GM18517 (cell line): Measurements from ENCODE around the gene ARHGAP4.

ENCODE experiments used
- ATAC-seq: cut with Tn5 transposase; IDR thresholded peaks from one replicate; pipeline ENCODE4 v1.9.1; 2021; ENCODE audit warnings: mild to moderate bottlenecking, moderate library complexity; ENCODE audit not compliant: unreplicated experiment

ARHGAP4 gene

DNA sequence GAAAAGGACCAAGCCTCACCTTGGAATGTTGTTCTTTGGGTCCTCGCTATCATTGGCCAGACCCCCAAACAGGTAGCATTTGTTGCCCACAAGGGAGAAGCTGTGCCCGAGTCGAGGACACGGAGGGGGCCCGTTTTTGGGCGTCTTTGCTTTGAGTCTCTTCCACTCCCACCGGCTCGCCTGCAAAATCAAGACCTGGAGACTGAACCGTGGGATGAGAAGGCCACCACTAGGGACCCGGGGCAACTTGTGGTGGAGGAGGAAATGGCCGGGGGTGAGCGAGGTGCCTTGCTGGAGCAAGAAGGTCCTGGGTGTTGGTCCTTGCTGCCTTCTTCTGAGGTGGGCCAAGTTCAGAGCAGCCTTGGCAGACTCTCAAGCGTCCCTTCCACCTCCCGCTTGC, 38.0 kb upstream of the ARHGAP4 start:
- ATAC-seq: no peak

DNA sequence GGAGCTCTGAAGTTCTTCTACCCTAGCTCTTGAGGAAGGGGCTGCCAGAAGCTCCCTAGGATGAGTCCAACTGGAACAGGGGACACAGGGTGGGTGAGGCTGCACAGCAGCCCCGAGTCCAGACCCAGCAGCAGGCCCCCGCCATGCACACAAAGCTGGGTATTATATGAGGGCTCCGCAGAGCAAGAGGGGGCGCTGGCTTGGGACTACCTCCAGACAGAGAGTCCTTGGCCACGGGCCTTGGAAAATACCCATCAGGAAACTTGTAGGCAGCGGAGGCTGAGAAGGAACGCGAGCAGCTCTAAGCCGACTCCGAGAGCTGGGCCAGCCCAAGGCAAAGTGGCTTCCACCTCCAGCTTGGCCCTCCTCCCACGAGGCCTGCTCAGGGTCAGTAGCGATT, 37.5 kb upstream of the ARHGAP4 start:
- no peak for ATAC-seq

DNA sequence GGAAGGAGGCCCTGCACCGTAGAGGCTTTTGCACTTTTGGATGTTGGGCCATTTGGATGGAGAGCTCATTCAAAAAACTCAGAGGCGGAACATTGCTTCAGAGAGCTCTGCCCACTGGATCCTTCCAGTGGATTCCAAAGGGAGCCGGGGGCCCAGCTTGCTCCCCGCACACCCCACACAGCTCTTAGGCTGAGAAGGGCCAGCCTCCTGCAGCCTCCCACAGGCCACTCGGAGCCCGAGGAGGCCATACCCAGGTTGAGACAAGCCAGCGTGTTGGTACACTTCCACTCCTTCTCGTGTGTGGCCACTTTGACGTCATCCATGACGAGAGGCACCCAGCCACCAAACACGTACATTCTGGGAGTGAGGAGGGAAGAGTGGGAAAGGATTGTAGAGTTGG, 35.2 kb upstream of the ARHGAP4 start:
- no peak for ATAC-seq

DNA sequence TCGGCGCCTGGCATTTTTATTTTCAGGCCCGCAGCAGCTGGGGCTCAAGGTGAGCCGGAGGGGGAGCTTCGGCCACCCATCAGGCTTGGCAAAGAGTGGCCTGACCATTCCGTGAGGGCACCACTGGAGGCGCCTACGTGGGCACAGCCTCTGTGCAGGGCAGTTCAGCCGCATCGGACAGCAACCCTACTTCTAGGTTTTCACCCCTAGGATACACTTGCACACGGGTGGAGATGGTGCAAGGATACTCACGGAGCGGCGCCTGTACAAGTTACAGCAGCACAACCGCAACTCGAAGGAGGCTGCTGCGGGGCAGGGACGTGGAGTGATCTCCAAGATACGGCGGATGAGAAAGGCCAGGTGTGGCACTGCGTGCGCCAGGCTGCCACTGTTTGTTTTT, 34.7 kb upstream of the ARHGAP4 start:
- no peak for ATAC-seq

DNA sequence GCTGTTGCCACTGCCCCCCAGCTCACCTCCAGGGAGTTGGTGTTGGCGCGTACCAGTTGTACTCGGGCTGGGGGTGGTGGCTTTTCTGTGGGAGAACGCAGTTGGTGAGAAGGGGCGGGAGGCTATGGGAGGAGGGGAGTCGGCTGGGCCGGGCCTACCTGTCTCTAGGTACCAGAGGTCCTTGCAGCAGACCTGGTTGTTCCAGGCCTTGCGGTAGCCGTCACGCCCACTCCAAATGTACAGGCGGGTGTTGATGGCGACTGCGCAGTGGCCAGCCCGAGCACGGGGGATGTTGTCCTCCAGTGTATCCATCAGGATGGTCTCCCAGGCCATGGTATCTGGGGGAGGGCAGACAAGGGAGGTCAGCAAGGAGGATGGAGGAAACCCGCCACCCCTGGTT, 34.0 kb upstream of the ARHGAP4 start:
- ATAC-seq: no peak

DNA sequence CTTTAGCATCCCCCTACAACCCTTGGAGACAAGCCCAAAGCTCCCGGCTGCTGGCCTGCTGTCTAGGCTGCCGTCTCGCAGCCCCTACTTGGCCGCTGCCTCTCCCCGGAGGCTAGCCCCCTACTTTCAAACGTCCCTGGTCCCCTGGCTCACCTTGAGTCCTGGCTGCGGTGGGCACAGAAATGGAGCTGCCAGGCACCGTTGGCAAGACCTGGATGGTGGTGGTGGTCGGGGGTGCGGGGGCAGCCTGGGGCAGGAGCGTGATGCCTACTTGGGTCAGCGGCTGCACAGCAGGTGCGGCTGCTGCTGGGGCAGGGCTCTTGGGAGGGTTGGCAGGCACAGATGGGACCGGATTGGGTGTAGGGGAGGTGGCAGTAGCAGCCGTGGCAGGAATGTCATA, 33.6 kb upstream of the ARHGAP4 start:
- no peak for ATAC-seq

DNA sequence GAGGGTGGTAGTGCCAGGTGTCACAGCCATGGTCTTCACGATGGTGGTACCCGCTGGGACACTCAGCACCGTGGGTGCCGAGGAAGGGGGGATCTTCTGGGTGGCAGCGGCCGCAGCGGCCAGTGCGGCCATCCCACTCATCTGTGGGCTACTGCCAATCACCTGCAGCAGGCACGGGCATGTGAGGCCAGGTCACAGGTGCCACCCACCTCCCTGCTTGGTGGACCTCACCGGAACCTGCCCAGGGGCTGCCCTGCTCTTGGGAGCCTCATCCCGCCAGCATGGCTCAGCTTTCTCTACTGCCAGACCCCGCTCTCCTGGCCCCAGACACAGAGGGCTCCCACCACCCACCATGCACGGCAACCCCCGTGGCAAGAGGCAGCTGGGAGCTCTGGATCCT, 32.5 kb upstream of the ARHGAP4 start:
- ATAC-seq: no peak

DNA sequence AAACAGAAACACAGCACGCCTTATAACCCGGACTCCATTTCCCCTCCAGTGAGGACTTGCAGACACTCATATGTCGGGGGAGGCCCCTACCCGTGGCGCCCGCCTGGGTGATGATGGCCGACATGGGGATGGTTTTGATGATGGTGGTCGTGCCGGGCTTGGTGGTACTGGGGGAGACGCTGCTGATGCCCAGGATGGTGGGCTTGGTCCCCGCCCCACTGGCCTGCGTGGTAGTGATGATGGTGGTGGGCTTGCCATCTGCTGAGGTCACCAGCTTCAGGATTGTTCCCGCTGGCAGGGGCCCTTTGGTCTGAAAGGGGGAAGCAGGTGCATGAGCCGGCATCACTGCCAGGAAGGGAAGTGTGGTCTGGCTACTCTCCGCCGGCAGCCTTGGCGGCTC, 31.2 kb upstream of the ARHGAP4 start:
- no peak for ATAC-seq

DNA sequence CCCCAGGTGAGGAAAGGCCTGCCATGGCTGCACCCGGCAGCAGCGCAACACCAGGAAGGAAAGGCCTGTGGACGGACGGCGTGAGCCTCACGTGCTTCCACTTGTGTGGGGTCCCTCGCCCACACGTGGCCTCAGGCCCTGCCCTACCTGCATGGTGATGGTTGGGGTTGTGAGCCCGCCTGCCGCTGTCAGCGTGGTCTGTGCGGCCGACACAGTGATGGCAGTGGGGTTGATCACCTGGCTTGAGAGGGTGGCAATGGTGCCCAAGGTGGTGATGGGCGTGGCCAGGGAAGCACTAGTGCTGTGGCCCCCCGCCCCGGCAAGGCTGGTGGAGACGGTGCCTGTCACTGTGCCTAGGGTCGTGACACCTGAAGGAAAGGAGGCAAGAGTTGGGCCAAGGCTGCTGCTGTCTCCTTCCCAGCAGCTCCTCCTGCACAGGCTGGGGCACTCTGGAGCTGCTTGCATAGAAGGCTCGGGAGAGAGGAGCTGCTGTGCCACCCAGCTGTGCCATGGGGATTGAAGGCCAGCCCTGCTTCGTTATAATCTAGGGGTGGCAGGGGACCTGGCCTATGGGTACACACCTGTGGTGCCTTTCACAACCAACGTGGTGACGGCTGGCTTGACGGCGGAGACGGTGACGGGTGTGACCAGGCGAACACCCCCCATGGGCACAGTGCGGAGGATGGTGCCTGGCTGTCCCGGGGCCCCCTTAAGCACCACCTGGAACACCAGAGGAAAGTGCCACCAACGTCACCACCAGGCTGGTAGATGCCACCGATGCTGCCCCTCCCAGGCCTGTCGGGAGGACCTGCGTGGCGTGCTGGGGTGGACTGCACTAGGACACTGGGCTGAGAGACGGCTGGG, 30.2 kb upstream of the ARHGAP4 start:
- ATAC-seq: no peak

DNA sequence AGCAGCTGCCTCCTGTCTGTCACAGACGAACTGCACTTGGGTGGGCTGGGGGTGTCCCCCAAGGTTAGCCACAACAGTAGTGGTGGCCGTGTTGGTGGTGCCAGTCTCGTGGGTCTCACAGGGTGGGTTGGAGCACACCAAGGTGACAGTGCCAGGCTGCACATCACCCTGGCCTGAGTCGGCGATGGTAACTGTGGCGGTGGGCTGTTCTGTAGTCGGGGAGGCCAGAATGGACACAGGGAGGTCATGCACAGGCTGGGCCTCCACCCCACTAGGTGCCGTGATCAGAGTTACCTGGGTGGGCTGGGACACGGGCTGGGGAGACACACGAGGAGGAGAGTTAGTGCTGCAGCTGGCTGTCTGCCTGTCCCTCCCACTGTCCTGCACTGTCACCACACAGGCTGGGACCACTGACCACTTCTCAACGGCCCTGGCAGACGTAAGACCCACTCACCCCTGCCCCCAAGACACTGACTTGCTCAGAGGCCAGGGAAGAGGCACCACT, 29.2 kb upstream of the ARHGAP4 start:
- ATAC-seq: no peak

DNA sequence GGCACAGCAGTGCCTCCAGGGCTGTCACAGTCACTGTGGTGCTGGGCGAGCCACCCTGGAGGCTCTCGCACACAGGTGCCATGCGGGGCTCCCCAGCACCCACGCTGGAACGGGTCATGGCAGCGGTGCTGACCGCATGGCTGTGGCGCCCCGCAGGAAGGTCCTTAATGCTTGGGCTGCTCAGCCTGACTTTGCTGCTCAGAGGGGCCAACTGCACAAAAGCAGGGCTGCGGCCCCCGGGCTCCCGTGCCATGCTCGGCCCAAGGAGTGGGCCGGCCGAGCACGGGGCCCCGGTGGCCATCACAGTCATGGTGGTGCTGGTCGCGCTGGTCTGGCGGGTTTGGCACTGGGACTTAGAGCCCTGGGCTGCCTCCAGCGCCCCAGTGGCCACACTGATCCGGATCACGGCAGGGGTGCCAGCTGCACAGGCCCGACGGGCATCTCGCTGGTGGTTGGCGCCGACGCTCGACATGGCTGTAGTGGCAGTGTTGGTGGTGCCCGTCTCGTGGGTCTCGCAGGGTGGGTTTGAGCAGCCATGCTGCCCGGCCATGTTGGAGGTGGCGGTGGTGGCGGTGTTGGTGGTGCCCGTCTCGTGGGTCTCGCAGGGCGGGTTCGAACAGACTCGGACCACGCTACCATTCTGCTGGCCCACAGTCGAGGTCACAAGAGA, 28.6 kb upstream of the ARHGAP4 start:
- ATAC-seq: no peak

DNA sequence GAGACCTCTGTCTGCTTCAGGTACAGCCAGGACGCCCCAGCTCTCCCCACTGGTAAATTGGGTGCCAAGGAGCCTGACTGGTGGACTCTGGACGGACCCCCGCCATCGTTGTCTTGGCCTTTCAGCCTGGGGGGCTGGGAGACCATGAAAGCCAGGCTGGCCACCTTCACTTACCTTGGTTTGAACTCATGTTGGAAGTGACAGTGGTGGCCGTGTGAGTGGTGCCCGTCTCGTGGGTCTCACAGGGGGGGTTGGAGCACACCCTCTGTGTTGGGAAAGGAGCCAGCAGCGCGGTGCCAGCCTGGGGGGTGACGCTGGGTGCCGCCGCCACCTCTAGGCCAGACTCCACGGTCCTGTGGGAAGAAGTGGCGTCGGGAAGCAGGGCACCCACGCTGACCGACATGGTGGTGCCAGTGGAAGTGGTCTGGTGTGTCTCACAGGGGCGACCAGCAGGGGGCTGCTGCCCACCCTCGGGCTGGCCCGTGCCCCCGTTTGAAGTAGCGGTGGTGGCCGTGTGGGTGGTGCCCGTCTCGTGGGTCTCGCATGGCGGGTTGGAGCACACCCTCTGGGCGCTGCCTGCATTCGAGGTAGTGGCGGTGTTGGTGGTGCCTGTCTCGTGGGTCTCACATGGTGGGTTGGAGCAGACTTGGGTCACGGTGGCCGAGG, 28.0 kb upstream of the ARHGAP4 start:
- no peak for ATAC-seq

DNA sequence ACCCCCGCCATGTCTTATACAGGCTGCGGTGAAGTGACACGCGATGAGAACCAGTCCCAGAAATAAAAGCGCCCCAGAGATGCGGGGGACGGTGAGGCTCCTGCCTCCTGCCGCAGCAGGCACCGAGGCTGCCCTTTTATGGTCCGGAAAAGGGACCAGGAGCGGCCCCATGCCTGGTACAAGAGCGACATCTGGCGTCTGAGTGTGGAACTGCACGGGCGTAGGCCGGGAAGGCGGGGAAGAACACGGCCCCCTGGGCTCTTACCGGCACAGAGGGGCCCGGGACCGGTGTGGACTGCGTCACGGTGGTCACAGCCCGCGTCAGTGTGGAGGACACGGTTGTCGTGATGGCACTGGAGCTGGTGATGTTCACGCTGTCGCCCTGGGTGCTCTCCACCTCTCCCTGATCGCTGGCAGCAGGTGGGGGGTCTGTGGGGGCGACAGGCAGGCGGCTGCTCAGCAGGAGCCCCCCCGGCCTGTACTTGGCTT, 27.3 kb upstream of the ARHGAP4 start:
- ATAC-seq: no peak

DNA sequence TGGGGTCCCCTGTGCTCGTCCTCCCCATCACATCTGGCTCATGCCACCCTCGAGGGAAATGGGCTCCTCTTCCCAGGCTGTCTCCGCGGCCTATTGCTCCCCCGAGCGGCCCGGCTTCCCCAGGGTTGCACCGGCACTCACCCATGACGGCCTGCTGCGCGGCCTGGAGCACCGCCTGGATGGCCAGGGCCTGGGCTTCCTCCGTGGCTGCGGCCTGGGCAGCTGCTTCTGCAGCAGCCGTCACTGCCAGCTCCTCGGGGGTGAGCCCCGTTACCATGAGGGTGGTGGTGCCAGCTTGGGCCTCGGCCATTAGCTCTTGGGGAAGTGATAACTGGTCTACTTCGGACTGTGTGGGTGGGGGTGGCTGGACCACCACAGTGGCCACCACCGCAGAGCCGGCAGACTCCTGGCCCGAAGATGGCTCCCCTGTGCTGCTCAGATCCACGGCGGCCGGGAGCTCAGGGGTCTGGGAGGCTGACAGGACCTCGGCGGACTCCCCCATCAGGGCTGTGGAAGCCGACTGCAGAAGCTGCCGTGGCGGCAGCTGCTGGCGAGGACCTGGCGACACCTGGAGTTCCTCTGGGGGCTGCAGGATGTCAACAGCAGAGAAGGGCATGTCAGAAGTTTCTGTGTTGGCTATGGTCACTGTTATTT, 26.4 kb upstream of the ARHGAP4 start:
- ATAC-seq: no peak

DNA sequence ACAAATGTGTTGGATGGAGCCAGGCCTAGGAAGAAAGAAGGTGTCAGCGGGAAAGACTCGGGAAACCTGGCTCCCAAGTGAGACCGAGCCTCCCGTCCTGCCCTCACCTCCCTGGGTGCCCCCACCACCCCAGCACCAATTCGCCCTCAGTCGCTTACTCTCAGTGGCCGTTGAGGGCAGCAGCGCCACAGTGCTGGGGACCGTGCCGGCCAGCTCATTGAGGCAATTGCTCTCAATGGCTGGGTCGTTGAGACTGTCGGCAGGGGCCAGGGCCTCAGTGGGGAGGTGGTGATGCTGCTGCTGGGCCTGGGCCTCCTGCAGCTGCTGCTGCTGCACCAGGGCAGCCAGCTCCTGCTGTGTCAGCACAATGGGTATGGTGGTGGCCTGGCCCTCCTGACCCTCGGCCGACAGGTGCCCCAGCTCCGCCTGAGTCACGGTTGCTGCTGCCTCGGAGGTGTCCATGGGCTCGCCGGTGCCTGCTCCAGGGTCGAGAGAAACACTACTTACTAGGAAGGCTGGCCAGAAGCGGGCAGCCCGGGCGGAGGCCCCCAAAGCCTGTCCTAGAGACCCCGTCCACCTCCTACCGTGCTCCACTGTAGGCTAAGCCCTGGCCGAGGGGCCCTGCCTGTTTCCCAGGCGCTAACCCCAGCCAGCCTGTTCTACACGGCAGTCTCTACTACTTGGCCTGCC, 25.8 kb upstream of the ARHGAP4 start:
- no peak for ATAC-seq

DNA sequence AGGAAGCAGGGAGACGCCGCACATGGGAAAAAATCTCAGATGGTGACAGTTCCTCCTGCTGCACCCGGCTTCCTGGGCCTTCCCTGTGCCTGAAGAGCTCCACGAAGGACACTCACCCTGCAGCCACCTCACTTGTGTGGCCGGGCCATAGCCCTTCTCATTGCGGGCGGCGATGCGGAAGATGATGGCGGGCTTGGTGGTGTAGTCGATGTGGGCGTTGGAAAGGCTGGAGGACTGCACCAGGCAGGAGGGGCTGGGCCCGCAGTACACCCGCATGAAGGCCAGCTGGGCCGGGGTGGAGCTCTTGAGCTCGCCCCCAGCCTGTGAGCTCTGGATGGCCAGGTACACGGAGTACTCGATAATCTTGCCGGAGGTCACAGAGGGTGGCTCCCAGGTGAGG, 24.1 kb upstream of the ARHGAP4 start:
- no peak for ATAC-seq

DNA sequence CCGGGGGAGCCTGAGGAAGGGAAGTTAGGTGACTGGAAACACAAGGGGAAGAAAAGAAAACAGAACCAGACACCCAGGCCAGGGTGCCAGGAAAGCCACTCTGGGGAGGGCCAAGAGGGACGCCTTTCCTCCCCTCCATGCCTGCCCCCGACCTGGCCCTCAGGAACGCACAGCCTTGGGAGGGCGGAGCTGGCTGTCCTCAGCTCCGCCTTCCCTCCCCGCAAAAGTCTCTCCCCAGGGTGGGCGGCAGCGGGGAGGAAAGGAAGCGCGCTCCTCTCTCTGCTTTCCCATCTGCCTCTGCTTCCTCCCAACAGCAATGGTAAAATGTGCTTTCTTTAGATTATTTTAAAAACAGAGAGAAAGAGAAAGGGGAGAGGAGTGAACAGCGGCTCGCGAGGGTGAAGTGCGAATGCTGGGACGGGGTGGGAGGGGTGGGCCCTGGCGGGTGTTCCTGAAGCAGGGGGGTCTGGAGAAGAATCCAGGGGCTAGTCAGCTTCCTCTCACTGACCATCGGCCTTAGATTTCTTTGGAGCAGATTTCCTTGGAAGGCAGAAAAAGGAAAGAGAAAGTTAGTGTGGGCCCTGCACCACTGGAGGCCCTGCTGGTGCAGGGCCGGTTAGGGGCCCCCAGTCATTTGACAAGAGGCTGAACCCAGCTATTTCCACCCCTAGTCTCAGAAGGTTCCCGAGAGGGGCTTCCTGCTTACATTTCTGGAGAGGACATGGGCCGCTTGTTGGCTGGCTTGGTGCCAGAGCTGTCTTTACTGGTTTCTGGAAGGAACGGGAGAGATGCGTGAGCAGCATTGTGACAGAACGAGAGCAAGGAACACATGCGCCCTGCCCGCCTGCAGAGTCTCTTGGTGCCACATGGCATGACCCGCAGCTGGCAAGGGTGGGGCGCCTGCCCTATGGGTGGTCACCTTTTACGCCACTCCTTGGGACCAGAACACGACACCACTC, 23.1 kb upstream of the ARHGAP4 start:
- no peak for ATAC-seq

DNA sequence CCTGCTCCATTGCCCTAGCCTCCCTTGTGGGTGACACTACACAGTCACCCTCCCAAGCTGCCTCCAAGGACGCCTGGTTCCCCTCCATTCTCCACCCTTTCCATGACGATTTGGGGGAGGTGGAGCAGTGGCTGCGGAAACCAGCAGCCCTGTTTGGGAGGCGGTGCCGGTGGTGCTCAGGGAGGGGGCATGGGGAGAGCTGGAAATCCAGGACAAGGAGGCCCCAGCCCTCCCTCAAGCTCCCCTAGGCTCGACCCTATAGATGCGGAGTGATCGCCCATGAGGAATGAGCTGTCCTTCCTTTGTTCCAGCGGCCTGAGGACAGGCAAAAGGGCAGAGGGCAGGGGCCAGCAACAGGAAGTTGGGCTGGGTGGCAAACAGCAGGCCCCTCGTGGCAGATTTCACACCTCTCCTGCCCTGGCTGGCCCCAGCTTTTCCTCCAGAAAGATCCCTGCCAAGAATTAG, 22.0 kb upstream of the ARHGAP4 start:
- no peak for ATAC-seq
